Measurements from ENCODE around the gene KCNN3. TPM values are rescaled to one million over a fixed set of nuclear protein-coding genes. Genes with fewer than 3 reads are reported as not detected.

Gene KCNN3
- total RNA-seq, 2 experiments from 2014 or later = 0.02 to 0.14 TPM

- CTCF ChIA-PET = interaction anchor here (0.6 to 3.7 kb wide), 9 partner anchors 8 to 260 kb away, joined by 3 to 18 read pairs (median 4); no protein-coding TSS in a partner anchor
- H3K4me3 Mint-ChIP-seq = no peak overlapping the region
- H3K36me3 Mint-ChIP-seq = no peaks in the 10 kb centered on the region
- H3K9me3 Mint-ChIP-seq = no peaks in the 10 kb centered on the region
- peak; percentile 26 for DNase-seq
- no peaks in the 10 kb centered on the region for H3K4me1 Mint-ChIP-seq (ENCODE audit: low read depth)
- H3K27me3 Mint-ChIP-seq = no peaks in the 10 kb centered on the region
- POLR2A ChIA-PET = no interaction called here
- intact Hi-C loops (cut with micrococcal nuclease) = no loop called here
- H3K27ac Mint-ChIP-seq = no peak overlapping the region
Observed at GRCh38 chr1:154819628-154820590, 50.2 kb downstream of the KCNN3 start.

DNA sequence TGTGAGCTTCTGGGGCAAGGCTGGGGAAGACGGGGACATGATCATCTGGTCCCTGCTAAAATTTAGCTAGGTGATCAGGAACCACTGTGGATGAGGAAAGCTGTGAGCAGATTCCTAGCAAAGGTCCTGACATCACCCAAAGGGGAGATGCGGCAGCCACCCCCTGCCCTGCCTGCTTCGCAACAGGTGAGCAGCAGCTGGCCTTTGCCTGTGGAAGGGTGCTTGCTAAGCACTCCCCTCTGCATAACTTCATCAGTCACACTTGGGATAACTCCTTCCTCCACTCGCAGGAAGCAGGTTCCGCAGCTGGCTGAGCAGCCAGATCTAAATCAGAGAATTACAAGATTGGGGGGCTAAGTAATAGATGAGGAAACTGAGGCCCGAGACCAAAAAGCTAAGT is 51.2 kb downstream of the KCNN3 start:
- CTCF ChIA-PET = interaction anchor here (1.1 to 3.7 kb wide), 7 partner anchors 9 to 259 kb away, joined by 4 to 18 read pairs (median 4); no protein-coding TSS in a partner anchor
- no peak overlapping the region for H3K4me3 Mint-ChIP-seq

GRCh38 chr1:154816937-154817336 is 53.1 kb downstream of the KCNN3 start:
- Mint-ChIP-seq H3K27ac (no peak overlapping the region), H3K9me3 (no peaks in the 10 kb centered on the region), H3K4me3 (no peak overlapping the region), H3K36me3 (no peaks in the 10 kb centered on the region), H3K4me1 (ENCODE audit: low read depth) (no peaks in the 10 kb centered on the region), H3K27me3 (no peaks in the 10 kb centered on the region)
- DNase-seq = no peak
- intact Hi-C loops (cut with micrococcal nuclease) = no loop called here
- CTCF ChIA-PET = no interaction called here
- POLR2A ChIA-PET = no interaction called here

More for the DNA sequence above, 51.2 kb downstream of the KCNN3 start:
- no peaks in the 10 kb centered on the region for H3K9me3 Mint-ChIP-seq
- no peak for DNase-seq
- H3K27me3 Mint-ChIP-seq = no peaks in the 10 kb centered on the region
- H3K27ac Mint-ChIP-seq = no peak overlapping the region
- POLR2A ChIA-PET = no interaction called here
- no peaks in the 10 kb centered on the region for H3K36me3 Mint-ChIP-seq
- intact Hi-C loops (cut with micrococcal nuclease) = no loop called here
- no peaks in the 10 kb centered on the region for H3K4me1 Mint-ChIP-seq (ENCODE audit: low read depth)

GRCh38 chr1:154816369-154816768 is 53.7 kb downstream of the KCNN3 start:
- no peaks in the 10 kb centered on the region for H3K27me3 Mint-ChIP-seq
- POLR2A ChIA-PET = no interaction called here

DNA sequence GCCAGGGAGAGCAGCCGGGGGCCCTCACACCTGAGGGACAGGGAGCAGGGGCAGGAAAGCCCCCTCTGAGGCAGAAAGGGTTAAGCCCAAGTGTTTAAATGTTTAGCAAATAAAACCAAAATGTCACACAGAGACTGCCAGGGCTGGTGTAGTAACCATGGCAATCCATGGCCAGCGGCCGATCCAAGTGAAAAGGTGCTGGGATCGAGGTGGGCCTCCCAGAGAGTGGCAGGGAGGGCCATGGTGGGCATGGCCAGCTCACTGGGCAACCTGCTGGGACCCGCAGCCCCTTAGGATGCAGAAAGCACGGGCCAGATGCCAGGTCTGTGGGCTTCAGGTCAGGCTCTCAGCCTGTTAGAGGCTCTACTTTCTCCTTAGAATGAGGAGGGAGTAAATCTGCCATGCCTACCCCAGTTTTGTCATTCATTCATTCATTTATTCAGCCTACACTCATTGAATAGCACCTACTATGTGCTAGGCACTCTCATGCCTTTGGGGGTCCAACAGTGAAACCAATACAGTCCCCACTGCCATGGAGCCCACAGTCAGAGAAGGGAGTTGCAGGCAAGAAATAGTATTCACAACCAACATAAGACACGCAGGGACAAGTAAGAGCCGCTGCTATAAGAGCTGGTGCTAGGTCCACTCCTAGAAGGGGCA is 56.1 kb downstream of the KCNN3 start:
- POLR2A ChIA-PET = no interaction called here
- no peak for DNase-seq
- Mint-ChIP-seq H3K4me1 (ENCODE audit: low read depth) (peaks cover 12% of the 10 kb centered on the region), H3K36me3 (no peaks in the 10 kb centered on the region), H3K4me3 (no peak overlapping the region), H3K27me3 (no peaks in the 10 kb centered on the region), H3K9me3 (no peaks in the 10 kb centered on the region), H3K27ac (no peak overlapping the region)
- intact Hi-C loops (cut with micrococcal nuclease) = no loop called here
- CTCF ChIA-PET = no interaction called here

More at GRCh38 chr1:154816369-154816768, 53.7 kb downstream of the KCNN3 start:
- H3K9me3 Mint-ChIP-seq = no peaks in the 10 kb centered on the region
- intact Hi-C loops (cut with micrococcal nuclease) = no loop called here
- DNase-seq = no peak
- CTCF ChIA-PET = no interaction called here
- no peak overlapping the region for H3K27ac Mint-ChIP-seq
- H3K36me3 Mint-ChIP-seq = no peaks in the 10 kb centered on the region
- H3K4me3 Mint-ChIP-seq = no peak overlapping the region
- H3K4me1 Mint-ChIP-seq (ENCODE audit: low read depth) = no peaks in the 10 kb centered on the region

DNA sequence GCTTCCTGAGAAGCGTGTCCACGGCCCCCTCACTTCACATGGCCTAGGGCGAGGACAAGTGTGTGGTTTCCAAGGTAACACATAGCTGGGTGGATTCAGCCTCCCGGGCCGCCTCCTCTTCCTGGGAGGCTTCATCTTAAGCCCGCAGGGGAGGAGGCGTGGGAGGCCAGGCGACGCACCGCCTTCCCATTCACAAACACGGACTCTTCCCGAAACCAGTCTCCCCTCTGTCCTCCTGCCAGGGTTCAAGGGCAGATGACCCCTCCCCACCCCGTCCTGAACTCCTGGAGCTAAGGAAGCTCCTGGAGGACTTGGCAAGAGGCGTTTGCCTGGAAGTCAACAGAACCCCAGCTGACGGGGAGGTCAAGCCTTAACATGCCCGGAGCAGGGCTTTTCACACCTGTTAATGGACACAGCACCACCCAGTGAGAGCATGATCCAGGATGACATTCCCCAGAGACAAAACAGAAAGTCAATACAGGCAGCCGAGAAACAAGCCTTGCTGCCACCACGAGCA is 56.7 kb downstream of the KCNN3 start:
- Mint-ChIP-seq H3K4me3 (no peak overlapping the region), H3K36me3 (no peaks in the 10 kb centered on the region), H3K9me3 (no peaks in the 10 kb centered on the region), H3K4me1 (ENCODE audit: low read depth) (peaks cover 12% of the 10 kb centered on the region), H3K27ac (no peak overlapping the region), H3K27me3 (no peaks in the 10 kb centered on the region)
- intact Hi-C loops (cut with micrococcal nuclease) = no loop called here
- CTCF ChIA-PET = interaction anchor here (0.6 kb wide), 1 partner anchor 177 kb away, joined by 3 read pairs; no protein-coding TSS in a partner anchor
- POLR2A ChIA-PET = interaction anchor here (0.6 to 1.0 kb wide), 2 partner anchors 13 to 331 kb away, joined by 3 to 4 read pairs; no protein-coding TSS in a partner anchor
- DNase-seq = no peak

DNA sequence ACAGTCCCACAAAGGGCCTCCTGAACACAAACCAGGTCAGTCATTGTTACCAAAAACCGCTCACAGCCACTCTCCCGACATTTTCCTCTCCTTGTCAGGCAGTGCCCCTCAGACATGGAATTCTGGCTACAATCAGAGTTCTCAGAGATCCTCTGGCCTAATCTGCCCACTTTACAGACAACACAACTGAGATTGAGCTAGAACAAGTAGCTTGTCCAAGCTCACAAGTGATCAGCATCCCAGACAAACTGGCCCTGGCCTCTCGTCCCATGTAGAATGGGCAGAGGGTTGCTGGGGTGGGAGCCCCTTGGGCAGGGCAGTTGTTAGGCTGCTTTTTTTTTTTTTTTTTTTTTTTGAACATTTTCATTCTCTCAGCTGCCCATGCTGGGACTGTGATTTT is 57.2 kb downstream of the KCNN3 start:
- no peak for DNase-seq
- H3K36me3 Mint-ChIP-seq = no peaks in the 10 kb centered on the region
- POLR2A ChIA-PET = interaction anchor here (0.6 to 1.0 kb wide), 3 partner anchors 14 to 331 kb away, joined by 3 to 4 read pairs (median 4); no protein-coding TSS in a partner anchor
- H3K27me3 Mint-ChIP-seq = no peaks in the 10 kb centered on the region
- H3K4me1 Mint-ChIP-seq (ENCODE audit: low read depth) = peaks cover 12% of the 10 kb centered on the region
- H3K27ac Mint-ChIP-seq = no peak overlapping the region
- H3K9me3 Mint-ChIP-seq = no peaks in the 10 kb centered on the region
- intact Hi-C loops (cut with micrococcal nuclease) = no loop called here
- CTCF ChIA-PET = interaction anchor here (0.6 kb wide), 1 partner anchor 177 kb away, joined by 3 read pairs; no protein-coding TSS in a partner anchor
- H3K4me3 Mint-ChIP-seq = no peak overlapping the region

DNA sequence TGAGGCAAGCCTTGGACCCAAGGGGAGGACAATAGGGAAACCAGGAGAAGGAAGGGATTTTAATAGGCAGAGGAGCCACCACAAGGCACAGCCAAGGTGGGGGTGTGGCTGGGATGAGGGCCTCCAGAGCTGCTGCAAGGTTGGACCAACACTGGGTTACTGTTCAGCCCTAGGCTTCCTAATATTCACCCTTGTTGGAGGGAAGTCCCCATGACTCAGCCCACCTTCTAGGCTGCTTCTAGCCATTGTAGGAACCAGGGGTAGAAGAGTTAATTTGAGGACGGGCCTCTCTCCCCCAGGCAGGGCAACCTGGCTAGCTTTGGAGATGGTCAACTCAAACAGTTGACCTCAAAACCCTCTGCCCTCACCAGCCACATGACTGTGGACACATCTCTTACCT is 59.5 kb downstream of the KCNN3 start:
- Mint-ChIP-seq H3K27me3 (peaks cover 7% of the 10 kb centered on the region), H3K4me3 (no peak overlapping the region), H3K9me3 (no peaks in the 10 kb centered on the region), H3K27ac (no peak overlapping the region), H3K36me3 (no peaks in the 10 kb centered on the region), H3K4me1 (ENCODE audit: low read depth) (peaks cover 12% of the 10 kb centered on the region)
- peak; percentile 21 for DNase-seq
- POLR2A ChIA-PET = no interaction called here
- CTCF ChIA-PET = no interaction called here
- intact Hi-C loops (cut with micrococcal nuclease) = no loop called here

DNA sequence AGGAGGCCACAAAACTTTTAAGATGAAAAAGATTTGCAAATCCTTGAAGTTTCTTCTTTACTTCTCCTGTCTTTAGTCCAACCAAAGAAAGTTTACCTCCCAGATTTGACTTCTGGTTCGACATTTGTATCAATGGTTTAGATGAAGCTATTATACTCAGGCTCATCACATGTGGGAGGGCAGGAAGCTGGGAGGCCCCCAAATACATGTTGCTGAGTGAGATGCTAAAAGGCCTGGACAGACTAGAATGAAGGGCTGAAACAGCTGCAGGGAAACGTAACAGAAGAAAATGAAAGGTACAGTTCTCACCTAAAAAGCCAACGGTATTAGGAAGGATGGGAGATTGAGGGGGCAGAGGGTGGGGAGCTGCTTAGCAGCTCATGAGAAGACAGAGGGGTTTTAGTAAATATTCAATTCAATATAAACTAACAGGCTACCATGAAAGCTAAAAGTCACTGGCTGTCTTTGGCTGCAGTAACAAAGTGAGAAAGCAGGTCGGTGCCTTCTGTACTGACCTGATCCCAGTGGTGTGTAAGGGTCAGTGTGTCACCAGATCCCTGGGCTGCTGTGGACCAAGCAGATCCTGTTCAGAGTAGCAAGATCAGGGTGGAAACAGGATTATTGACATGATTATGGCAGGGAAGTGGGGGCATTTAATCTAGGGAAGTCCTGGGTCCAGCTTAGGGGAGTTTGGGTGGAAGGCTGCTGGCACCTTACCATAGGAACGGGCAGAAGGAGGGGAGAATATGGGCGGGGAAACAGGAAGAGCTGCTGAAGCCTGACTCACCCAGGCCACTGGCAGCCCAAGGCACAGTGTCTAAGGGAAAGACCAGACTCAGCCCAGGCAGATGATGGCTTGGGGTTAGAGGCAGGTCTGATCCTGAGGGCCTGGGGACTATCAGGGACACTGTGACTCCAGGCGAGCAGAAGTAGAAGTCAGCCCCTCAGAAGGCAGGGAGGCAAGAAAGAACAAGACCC is 60.4 kb downstream of the KCNN3 start:
- Mint-ChIP-seq H3K4me1 (ENCODE audit: low read depth) (peaks cover 12% of the 10 kb centered on the region), H3K4me3 (no peak overlapping the region), H3K36me3 (no peaks in the 10 kb centered on the region), H3K27me3 (peaks cover 7% of the 10 kb centered on the region), H3K27ac (no peak overlapping the region), H3K9me3 (no peaks in the 10 kb centered on the region)
- ChIA-PET POLR2A (no interaction called here), CTCF (interaction anchor here (1.1 kb wide), 1 partner anchor 9 kb away, joined by 4 read pairs; no protein-coding TSS in a partner anchor)
- DNase-seq = peak; percentile 18
- intact Hi-C loops (cut with micrococcal nuclease) = no loop called here

- ChIA-PET CTCF (interaction anchor here (1.1 kb wide), 1 partner anchor 10 kb away, joined by 4 read pairs; no protein-coding TSS in a partner anchor), POLR2A (no interaction called here)
- no peak overlapping the region for H3K27ac Mint-ChIP-seq
- intact Hi-C loops (cut with micrococcal nuclease) = no loop called here
- peaks cover 14% of the 10 kb centered on the region for H3K27me3 Mint-ChIP-seq
- no peak overlapping the region for H3K4me3 Mint-ChIP-seq
- peaks cover 12% of the 10 kb centered on the region for H3K4me1 Mint-ChIP-seq (ENCODE audit: low read depth)
- DNase-seq = no peak
- no peaks in the 10 kb centered on the region for H3K36me3 Mint-ChIP-seq
- H3K9me3 Mint-ChIP-seq = no peaks in the 10 kb centered on the region
Observed at GRCh38 chr1:154808909-154809262, 61.2 kb downstream of the KCNN3 start.

DNA sequence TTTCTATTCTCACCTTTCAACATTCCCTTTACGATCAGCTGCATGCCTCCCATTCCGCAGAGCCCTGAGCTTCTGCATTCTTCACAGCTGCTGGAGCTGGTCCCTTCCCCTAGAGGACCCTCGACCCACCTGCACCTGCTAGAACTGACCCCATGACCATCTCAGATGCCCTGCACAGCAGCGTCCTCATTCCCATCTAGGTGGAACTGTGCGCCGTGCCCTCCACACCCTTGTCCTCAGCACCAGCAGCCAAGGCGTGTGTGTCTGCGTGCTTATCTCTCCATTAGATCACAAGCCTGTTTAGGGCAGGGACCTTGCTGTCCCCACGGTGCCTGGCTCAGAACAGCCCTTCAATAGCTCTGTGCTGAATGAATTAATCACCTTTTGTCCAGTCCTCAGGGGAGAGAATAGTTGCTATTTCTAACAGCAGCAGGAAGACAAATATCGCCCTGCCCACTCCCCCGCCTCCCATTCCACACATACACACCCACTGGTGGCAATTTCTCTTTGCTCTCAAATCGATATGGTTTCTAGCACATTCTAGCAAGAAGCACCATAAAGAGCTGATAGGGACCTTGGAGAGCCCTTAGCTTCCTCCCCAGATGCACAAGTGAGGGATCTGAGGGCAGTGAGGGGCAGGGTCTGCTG is 61.7 kb downstream of the KCNN3 start:
- Mint-ChIP-seq H3K4me1 (ENCODE audit: low read depth) (peaks cover 12% of the 10 kb centered on the region), H3K9me3 (no peaks in the 10 kb centered on the region), H3K36me3 (no peaks in the 10 kb centered on the region), H3K4me3 (no peak overlapping the region), H3K27me3 (peaks cover 16% of the 10 kb centered on the region), H3K27ac (no peak overlapping the region)
- intact Hi-C loops (cut with micrococcal nuclease) = no loop called here
- DNase-seq = no peak
- ChIA-PET POLR2A (no interaction called here), CTCF (no interaction called here)

All from activated CD4-positive, alpha-beta memory T cell treated with anti-CD3 and anti-CD28 coated beads for 36 hours (primary cell).